Amniotic epithelial cell (primary cell): ENCODE data around the gene FGF14.

Source experiments
- DNase-seq: peaks from one replicate; pipeline ENCODE4 v3.0.0-alpha.2; 2010; ENCODE audit warnings: low read depth

FGF14 gene

DNA sequence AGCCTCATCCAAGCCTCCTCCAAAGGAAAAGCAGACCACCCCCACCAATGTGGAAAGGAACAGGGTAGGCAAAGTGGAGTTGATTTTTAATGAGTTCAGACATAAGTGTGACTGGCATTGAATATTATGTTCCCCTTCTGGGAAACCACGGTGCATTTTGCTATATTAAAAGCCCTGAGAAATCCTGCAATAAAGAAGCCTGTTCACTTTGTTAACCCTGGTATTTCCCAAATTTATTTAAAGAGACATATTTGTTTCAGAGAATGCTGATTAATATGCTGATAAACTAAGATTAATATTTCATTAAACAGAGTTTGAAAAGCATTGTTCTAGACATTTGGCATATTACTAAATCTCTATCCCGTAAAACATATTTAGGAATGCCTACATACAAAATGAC lies 151.4 kb downstream of the FGF14 start:
- DNase-seq, result no peak

DNA sequence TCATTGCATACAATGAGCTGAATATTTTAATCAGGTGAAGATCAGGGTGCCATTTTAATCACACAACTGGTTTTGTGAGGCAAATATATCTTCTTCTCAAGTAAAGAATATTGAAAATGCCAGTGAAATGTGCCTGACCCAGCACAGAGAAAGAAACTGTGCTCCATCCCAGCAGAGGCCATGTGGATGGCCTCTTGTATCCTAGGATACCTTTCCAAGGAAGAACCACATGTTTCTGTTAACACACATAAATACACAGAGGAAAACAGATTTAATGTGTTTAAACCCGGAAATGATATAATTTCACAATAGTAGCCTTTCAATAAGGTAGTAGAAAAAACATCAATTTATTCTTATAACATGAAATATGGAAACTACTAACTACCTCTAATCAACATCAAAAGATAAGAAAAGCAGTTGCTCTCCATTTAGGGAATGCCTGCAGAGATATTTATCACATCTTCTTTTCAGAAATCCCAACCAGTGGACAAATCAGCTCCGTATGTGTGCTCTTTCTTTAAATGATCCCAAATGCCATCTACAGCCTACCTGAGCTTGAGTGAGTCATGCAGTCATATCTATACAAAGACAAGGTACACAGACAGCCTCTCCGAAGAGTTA lies 157.1 kb downstream of the FGF14 start:
- no peak for DNase-seq

GRCh38 chr13:102240110-102240509 lies 161.7 kb downstream of the FGF14 start:
- DNase-seq, result no peak

- DNase-seq, result no peak
Measured at GRCh38 chr13:102237230-102237629, 164.6 kb downstream of the FGF14 start.

- DNase-seq, result no peak
Measured at GRCh38 chr13:102236830-102237229, 165.0 kb downstream of the FGF14 start.

GRCh38 chr13:102236341-102236740 lies 165.5 kb downstream of the FGF14 start:
- no peak for DNase-seq

GRCh38 chr13:102235689-102236088 lies 166.2 kb downstream of the FGF14 start:
- no peak for DNase-seq

DNA sequence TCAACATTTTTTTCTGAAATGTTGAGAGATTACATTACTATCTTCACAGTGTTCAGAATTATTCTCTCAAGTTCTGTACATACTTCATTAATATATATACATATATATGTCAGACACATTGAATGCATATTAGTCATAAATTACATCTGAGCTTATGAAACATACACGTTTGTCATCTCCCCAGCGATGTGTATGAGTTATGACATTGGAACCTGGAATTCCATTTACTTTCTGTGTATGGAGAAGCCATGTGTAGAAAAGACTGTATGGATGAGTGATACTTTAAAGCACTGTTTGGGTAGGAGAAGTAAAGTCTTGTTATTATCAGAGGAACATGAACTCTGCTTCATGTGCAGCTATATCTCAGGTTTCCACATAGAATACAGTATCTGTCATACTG lies 167.2 kb downstream of the FGF14 start:
- peak; percentile 11 for DNase-seq

DNA sequence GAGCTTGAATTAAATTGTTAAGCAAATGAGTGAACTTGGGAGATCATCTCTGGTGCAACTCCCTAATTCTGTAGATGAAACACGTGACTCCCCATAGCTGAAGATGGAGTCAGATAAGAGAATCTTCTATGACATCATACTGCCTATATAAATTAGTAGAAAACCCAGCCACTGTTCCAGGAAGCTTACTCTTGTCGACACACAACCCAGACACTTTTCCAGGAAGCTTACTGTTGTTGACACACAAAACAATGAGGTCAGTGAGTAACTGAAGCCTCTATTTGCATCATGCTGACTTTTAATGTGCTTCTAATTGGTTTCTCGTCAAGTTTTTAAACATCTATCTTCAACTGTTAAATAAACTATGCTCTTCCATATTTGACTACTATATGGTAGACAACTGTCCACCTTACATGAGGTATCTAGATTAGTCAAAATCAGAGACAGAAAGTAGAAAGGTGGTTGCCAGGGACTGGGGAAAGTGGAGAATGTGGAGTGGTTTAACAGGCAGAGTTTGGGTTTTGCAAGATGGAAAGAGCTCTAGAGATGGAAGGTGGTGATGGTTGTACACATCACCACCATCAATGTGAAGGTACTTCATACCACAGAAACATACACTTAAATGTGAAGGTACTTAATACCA lies 168.2 kb downstream of the FGF14 start:
- DNase-seq, result peak; percentile 3

GRCh38 chr13:102231479-102231878 lies 170.4 kb downstream of the FGF14 start:
- no peak for DNase-seq

DNA sequence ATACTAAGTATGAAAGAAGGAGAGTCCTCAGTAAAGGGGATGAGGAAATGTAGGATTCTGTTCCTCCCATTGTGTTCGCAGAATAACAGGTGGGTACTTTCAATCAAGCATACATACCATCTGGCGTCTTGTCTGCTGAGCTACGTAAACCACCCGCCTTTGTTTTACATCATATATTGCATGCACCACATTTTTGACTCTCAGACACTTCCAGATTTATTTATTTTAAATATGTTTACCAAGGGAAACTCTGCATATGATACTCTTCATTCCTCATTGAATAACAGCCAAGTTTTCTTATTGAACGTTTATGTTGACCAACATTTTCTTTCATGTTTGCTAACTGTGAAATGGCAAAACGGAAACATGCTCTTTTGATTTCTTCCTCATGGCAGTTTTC lies 174.1 kb downstream of the FGF14 start:
- DNase-seq, result no peak

- DNase-seq, result no peak
Measured at GRCh38 chr13:102226591-102226990, 175.3 kb downstream of the FGF14 start.

DNA sequence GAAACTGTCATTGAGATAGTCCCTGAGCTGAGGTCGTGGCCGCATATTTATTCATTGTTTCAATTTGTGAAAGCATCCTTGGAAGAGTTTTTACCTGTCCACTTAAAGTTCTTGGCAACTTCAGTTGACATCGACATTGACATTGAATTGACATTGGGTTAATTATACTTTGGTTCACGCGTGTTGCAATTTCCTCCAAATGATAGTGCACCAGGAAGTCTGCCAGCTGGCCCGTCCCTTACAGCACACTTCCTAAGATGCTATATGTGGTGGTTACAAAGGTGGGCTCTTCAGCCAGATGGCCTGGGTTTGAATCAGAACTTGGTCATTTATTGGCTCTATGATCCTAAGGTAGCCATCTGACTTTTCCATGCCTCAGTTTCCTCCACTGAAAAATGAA lies 176.0 kb downstream of the FGF14 start:
- DNase-seq, result no peak

- DNase-seq, result peak; percentile 52
Measured at GRCh38 chr13:102220681-102221228, 181.1 kb downstream of the FGF14 start.

DNA sequence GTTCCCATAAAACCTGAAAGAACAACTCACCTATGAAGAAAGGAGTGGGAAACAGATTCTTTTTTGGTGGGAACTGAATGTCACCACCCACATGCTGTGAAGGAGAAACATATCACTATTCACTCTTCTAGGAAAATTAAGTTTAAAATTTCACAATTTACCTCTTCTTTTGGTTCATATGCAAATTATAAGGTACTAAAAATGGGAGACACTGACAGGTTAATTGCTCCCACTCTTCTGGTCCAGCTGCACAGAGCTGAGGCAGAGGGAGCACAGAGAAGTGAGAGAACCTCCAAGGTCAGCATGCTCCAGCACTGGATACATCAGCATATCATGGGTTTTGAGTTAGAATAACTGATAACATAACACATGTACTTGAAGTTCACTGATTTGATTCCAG lies 186.9 kb downstream of the FGF14 start:
- no peak for DNase-seq

- DNase-seq, result no peak
Measured at GRCh38 chr13:102212729-102213128, 189.1 kb downstream of the FGF14 start.

- DNase-seq, result no peak
Measured at GRCh38 chr13:102208347-102208746, 193.5 kb downstream of the FGF14 start.

DNA sequence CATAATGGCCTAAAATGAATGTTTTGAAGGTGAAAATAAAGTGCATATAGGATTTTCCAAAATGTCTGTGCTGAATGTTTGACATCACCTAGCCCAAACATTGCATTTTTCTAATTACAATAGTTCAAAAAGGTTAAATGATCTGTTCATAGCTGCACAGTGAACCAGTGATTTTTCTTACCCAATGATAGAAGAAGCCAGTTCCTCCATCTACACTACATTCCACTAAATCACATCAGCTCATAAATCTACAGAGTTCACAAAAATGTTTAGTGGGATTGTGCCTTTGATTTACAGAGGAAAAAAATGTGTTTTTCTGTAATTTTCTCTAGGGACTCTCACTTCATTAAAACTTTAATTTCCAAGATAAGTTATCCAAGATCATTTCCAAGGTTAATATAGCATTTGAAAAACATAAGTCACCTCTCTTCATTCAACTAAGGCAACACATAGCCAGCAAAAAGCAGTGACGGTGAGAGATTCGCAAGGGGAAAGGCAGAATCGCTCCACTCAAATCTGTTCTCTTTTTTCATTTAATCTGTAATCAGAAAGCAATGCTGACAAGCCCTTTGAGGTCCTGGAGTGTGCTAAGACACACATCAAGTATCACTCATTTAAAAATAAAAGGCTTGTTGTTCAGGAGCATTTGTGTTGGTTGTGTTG lies 194.0 kb downstream of the FGF14 start:
- DNase-seq, result no peak

DNA sequence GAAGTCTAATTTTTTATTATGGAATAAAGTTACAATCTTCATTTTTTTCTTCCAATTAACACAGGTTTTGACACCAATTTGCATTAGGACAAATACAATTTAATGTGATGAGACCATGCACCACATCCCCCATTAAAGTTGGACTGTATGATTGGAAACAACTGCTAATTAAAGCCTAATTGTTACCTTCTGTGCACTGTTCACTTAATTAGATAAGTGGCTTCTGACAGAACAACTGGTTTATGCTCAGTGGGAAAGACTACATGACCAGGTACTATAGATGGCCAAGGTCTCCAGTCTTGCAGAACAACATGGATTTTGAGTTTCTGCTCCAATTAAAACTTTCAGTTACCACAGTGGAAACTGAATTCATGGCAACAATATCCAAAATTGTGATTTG lies 198.1 kb downstream of the FGF14 start:
- DNase-seq, result no peak

DNA sequence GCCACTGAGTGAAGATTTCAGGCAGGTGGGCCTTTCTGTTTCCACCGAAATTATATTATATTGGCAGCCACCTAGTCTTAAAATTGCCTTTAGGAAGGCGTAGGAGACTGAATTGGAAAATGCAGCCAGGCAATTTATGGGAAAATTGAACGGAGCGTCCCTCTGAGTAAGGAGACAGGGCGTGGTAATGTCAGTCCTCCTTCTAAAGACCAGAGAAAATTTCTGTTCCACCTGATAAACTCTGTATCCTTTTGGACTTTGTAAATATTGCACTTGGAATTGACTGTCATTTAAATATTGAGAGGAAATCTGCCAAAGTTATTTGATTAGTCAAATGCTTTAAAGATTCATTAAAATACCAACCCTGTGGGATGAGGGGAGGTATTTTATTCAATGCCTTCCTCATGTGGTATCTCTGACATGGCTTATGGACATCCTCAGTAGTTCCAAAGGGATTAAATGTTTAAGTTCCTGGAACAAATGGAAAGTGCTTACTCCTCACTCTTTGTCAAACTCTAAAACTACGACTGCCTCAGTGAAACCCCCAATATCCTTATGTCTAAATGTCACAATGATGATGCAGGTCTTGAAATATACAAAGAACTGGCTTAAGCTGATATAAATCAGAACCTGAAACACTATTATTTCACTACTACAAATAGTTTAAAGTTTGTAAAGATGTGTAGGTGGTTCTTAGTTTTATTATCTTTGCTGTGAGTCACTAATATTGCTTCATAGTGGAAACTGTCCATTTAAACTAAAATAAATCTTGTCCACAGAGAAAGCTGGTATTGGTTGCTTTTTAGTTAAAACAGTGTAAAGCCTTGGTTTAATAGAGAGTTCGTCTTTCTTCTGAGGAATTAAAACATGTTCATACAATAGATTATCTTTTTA lies 203.2 kb downstream of the FGF14 start:
- peak; percentile 68 for DNase-seq

DNA sequence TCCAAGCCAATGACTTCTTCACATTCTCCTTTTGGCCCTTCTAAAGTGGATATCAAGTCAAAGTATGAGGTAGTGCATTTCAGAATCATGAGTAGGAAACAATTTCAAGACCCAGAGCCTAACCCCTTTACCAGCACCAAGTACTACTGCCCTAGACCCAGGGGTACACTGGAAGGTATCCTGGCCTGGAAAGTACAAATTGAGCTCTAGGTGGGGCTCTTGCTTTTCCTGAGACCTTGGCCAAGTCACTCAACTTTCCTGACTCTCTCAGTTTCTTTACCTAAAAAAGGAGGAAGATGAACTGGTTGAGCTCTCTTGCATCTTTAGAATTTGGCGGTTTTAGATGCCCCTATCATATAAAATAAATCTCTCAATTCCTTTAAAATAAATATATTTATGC lies 204.7 kb downstream of the FGF14 start:
- peak; percentile 35 for DNase-seq
